GM20000 (cell line): ENCODE data around the gene FAM9C.

Experiments used
- DNase-seq: peaks from one replicate; pipeline ENCODE4 v3.0.0; 2012; ENCODE audit warnings: low spot score
- TF ChIP-seq, protein P1 (sequence below): IDR thresholded peaks from 2 replicates; pipeline ENCODE4 v1.5.1; 2012; ENCODE audit warnings: mild to moderate bottlenecking, control low read depth; ENCODE audit errors: extremely low read depth, missing control alignments

Gene FAM9C

DNA sequence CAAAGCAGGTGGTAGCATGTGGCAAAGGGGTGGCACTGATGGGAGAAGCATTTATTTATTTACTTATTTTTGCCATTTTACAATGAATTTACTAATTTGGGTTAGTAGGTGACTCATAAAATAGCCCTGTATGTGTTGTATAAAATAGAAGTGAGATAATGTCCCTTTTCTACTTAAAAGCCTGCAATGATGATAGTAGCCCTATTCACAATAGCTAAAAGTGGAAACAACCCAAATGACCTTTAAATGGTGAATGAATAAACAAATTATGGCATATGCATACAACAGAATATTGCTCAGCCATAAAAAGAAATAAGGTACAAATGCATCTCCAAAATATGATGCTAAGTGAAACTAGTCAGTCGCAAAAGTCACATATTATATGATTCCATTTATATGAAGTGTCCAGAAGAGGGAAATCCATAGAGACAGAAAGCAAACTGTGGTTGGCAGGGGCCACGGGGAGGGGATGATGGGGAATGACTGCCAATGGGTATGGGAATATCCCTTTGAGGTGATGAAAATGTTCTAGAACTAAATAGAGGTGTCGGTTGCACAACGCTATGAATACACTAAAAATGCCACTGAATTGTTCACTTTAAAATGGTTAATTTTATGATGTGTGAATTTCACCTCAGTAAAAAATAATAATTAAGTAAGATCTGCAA lies 35.8 kb upstream of the FAM9C start:
- TF ChIP-seq, protein P1, sequence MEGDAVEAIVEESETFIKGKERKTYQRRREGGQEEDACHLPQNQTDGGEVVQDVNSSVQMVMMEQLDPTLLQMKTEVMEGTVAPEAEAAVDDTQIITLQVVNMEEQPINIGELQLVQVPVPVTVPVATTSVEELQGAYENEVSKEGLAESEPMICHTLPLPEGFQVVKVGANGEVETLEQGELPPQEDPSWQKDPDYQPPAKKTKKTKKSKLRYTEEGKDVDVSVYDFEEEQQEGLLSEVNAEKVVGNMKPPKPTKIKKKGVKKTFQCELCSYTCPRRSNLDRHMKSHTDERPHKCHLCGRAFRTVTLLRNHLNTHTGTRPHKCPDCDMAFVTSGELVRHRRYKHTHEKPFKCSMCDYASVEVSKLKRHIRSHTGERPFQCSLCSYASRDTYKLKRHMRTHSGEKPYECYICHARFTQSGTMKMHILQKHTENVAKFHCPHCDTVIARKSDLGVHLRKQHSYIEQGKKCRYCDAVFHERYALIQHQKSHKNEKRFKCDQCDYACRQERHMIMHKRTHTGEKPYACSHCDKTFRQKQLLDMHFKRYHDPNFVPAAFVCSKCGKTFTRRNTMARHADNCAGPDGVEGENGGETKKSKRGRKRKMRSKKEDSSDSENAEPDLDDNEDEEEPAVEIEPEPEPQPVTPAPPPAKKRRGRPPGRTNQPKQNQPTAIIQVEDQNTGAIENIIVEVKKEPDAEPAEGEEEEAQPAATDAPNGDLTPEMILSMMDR = no peak
- DNase-seq = no peak

DNA sequence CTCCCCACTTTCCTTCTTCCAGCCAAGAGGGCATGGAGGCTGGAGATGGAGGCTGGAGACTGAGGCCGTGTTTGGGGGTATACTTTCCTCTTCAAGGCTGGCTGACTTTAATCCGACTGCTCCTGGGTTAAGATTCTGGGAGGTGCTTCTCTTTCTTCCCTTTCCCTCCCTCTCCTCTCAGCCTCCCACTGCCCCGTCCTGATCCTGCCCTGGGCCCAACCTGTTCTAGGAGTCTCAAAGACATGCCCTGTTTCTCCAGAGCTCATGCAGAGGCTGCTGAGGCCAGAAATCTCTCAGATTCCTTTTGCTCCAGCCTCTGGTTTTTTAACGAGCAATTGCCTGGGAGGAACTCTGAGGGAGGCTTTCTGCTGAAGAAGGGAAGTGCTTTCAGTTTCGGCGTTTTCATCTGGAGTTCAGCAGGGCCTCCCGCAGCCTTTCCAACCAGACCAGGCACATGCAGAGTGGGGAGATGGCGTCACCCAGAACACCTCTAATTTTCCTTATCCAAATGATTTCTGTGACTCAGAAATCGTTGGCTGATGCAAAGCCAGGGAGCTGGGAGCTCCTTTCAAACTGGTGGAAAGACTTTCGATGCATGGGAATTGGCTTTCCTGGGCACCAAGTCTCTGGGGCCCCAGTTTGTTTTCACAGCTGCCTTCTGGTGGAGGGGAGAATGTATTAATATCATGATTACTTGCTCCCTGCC lies 34.5 kb upstream of the FAM9C start:
- TF ChIP-seq, protein P1 = no peak
- DNase-seq = no peak

DNA sequence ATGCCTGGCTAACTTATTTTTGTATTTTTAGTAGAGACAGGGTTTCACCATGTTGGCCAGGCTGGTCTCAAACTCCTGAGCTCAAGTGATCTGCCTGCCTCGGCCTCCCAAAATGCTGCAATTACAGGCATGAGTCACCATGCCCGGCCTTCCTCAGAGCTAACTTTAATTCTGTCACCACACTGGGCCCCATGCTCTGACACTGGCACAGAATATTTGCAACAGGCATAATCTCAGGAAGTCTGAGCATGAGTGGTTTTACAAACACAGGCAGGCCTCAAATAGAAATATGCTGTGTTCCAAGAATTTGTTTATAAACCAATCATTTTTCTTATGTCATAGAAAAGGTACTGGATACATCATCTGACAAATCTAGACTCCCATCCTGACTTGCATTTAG lies 32.7 kb upstream of the FAM9C start:
- DNase-seq = no peak
- TF ChIP-seq, protein P1 = no peak

DNA sequence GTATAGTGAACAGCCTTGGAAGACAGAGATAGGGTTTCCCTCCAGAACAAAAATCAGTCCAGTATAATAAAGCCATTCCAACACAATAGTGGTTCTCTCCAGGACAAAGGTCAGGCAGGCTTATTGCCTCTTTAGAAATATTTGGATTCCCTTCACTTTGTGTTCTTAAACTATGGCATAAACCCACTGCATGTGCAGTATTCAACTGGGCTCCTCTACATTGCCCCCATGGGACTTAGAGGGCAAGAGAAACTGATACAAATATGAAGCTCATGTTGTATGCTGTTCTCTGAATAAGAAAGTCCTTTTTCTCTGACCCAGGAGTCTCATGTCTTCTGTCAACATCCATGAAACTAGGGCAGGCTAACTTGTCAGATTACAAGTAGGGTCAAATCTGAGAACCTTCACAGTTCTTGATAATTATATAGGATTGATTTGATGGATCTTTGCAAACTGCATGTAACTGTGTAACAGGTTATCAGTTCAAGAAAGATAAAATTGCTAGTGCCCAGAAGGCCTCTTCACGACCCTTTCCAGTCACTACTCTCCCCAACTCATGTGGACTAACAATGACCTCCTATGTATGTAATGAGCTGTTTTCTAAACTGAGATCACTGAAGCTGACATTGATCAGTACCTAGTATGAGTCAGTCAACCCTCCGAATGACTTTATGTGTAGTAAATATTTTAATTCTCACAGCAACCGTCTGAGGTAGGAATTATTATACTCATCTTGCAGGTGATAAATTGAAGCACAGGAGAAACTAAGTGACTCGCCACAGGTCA lies 31.9 kb upstream of the FAM9C start:
- peak; percentile 20 for DNase-seq
- TF ChIP-seq, protein P1 = no peak

DNA sequence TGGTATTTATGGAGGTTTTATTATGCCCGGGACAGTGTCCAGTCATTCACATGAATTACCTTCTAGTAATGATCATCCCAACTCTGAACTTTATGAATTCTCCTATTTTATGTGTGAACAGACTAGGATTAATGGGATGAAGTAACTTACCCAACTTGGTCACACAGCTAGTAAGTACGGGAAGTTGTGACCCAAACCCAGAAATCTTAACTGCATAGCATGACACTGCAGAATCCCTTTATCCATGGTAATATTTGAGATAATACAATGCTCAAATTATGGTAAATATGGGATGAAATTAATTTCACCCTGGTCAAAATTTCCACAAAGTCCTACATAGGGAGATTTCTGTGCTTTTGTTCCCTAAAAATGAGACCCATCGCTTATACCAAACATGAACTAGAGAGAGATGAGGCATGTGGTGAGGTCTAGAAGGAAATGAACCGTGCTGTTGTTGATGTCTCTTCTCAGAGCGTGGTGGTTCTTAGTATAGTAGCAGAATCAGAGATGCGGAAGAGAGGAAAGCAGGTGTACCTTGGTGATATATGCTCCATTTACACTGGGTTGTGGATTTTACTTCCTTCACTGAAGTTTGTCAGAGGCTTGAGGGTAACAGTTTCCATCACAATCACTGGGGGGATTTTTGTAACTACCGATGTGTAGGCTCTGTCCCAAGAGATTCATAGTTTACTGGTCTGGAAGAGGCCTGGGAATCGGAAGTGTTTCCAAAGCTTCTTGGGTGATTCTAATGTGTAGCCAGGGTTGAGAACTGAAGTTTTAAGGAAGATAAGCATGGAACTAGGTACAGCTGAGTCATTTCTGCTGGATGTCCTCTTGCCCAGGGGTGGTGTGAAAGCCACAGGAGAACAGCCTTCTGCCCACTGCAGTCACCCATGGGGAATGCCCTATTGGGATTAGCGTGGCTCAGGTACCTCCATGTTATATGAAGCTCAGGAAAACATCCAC lies 30.2 kb upstream of the FAM9C start:
- TF ChIP-seq, protein P1 = no peak
- DNase-seq = peak; percentile 28

DNA sequence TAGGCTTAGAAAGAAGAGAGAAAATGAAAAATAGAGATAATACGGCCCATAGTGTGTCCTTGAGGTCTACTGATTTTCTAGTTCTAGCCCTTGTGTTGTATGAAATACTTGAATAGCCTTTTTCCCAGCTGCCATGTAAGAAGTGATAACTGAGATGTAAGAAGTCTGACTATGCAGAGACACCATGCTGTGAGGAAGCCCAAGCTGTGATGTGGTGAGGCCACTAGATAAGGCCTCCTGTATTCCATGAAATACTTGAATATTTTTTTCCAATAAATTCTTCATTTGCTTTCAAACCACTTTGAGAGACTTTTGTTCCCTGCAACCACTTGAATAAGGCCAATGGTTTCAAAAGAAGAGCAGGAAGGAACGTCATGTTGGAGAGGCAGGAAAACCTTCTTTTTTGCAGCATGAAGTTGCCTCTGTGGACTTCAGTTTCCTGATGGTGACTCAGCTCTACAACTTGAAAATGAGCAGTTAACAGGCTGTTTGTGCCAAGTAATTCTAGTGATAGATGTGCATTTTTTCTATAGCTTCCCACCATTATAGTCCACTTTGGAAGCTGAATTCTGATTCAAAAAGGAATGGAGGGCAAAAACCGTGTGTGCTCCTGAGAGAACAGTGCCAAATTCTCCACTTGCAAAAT lies 25.5 kb upstream of the FAM9C start:
- DNase-seq = no peak
- TF ChIP-seq, protein P1 = no peak
